ENCODE measurements around the gene NANS.
"Not testable (repeated sequence)": the region's sequence is repeated elsewhere in the genome, so short reads cannot be mapped to it uniquely, and the experiment has no call there.

GRCh38 chr9:98130060-98130459, 73.5 kb downstream of the NANS start:
- not testable (repeated sequence) for TF ChIP-seq CTCF, POLR2A, POLR2AphosphoS5 (IDR thresholded peaks at IDR 0.05)
